Right ventricle myocardium superior (tissue), 1 donor: Measurements from ENCODE around the gene RTP3. TPM values are rescaled to one million over a fixed set of nuclear protein-coding genes. Genes with fewer than 3 reads are reported as not detected.
"Not testable (repeated sequence)": the region's sequence is repeated elsewhere in the genome, so short reads cannot be mapped to it uniquely, and the experiment has no call there.

Experiments
- ATAC-seq: fragments of 200-7000 bp; cut with Tn5 transposase; one replicate; pipeline ENCODE4 v1.9.1; 2020; ENCODE audit warnings: mild to moderate bottlenecking; ENCODE audit not compliant: poor library complexity
- DNase-seq: peaks from one replicate; pipeline ENCODE4 v3.0.0-alpha.2; 2020
- intact Hi-C: fragments of 100-400 bp; cut with DNase I; formaldehyde crosslinking; loops from one replicate; pipeline ENCODE4 v1.11.2; 2022
- total RNA-seq: library from RNA; stranded (reverse); fragmentation: NEBNext Ultra II Directional; extraction: Animal tissue kit (Norgen Biotek cat#: 25700); gene quantifications from one replicate; pipeline ENCODE4 v1.2.1, GENCODE V29; 2021
- donor health status: DM: no; HTN: yes; CAD: no; lungs with severe emphysema.

RTP3 gene
- total RNA-seq, 1 donor from 2014 or later: not detected

GRCh38 chr3:46538425-46538802, 40.6 kb downstream of the RTP3 start:
- DNase-seq, ATAC-seq, intact Hi-C loops: not testable (repeated sequence)

GRCh38 chr3:46538803-46539442, 41.1 kb downstream of the RTP3 start:
- peak; percentile 70 for DNase-seq
- intact Hi-C loops: no loop called here
- peak; percentile 65 for ATAC-seq

- DNase-seq (no peak), ATAC-seq (no peak)
- intact Hi-C loops: no loop called here
Measured at GRCh38 chr3:46539443-46540005, 41.7 kb downstream of the RTP3 start.

GRCh38 chr3:46540550-46540949, 42.8 kb downstream of the RTP3 start:
- intact Hi-C loops: no loop called here
- ATAC-seq (no peak), DNase-seq (no peak)

- intact Hi-C loops: no loop called here
- no peak for DNase-seq
- no peak for ATAC-seq
Measured at GRCh38 chr3:46541835-46542234, 44.1 kb downstream of the RTP3 start.

GRCh38 chr3:46542344-46542743, 44.6 kb downstream of the RTP3 start:
- intact Hi-C loops: no loop called here
- DNase-seq: no peak
- no peak for ATAC-seq

GRCh38 chr3:46542801-46543201, 45.0 kb downstream of the RTP3 start:
- intact Hi-C loops: no loop called here
- peak; percentile 54 for ATAC-seq
- peak; percentile 53 for DNase-seq

GRCh38 chr3:46544771-46545503, 47.2 kb downstream of the RTP3 start:
- intact Hi-C loops: no loop called here
- DNase-seq (no peak), ATAC-seq (no peak)

- intact Hi-C loops: no loop called here
- ATAC-seq (no peak), DNase-seq (no peak)
Measured at GRCh38 chr3:46545818-46546630, 48.2 kb downstream of the RTP3 start.

GRCh38 chr3:46546896-46547440, 49.2 kb downstream of the RTP3 start:
- no peak for ATAC-seq
- intact Hi-C loops: no loop called here
- DNase-seq: no peak

GRCh38 chr3:46548611-46549010, 50.8 kb downstream of the RTP3 start:
- ATAC-seq, DNase-seq, intact Hi-C loops: not testable (repeated sequence)

- DNase-seq (no peak), ATAC-seq (no peak)
- intact Hi-C loops: no loop called here
Measured at GRCh38 chr3:46549408-46549904, 51.7 kb downstream of the RTP3 start.

GRCh38 chr3:46549989-46550388, 52.2 kb downstream of the RTP3 start:
- intact Hi-C loops: no loop called here
- DNase-seq (no peak), ATAC-seq (no peak)

Other genes starting within 250 kb of the RTP3 start
- gene CCR2, start 143.9 kb upstream of the RTP3 start, total RNA-seq: 0.91 TPM
- 0.24 TPM for gene CCR5, start 127.0 kb upstream of the RTP3 start, total RNA-seq
- gene CCRL2, start 90.7 kb upstream of the RTP3 start, total RNA-seq: 1.1 TPM
- gene LTF, start 33.1 kb upstream of the RTP3 start, total RNA-seq: 3.7 TPM
- gene LRRC2, start 68.3 kb downstream of the RTP3 start, total RNA-seq: 122 TPM
- not detected for gene FAM240A, start 114.5 kb downstream of the RTP3 start, total RNA-seq
- 37.0 TPM for gene ALS2CL, start 195.7 kb downstream of the RTP3 start, total RNA-seq
- 1.00 TPM for gene TMIE, start 203.4 kb downstream of the RTP3 start, total RNA-seq
- gene PRSS50, start 219.9 kb downstream of the RTP3 start, total RNA-seq: 0.16 TPM